Activated CD4-positive, alpha-beta T cell treated with anti-CD3 and anti-CD28 coated beads, Interleukin-2, amount 10 ng/mL, durations not matched to agents 7 days and 5 days (primary cell): ENCODE results near the gene DDX55. TPM values are rescaled to one million over a fixed set of nuclear protein-coding genes. Genes with fewer than 3 reads are reported as not detected.
"Not testable (repeated sequence)": the region's sequence is repeated elsewhere in the genome, so short reads cannot be mapped to it uniquely, and the experiment has no call there.

ENCODE experiments used
- CTCF ChIA-PET: fragments of 350-600 bp; sonication (Branson Sonifier 250); formaldehyde crosslinking; loops from one replicate; lab custom pipeline; 2021; ENCODE audit warnings: antibody characterized with exemption; lab: Charles Lee
- POLR2A ChIA-PET: fragments of 350-600 bp; sonication (Branson Sonifier 250); formaldehyde crosslinking; loops from one replicate; lab custom pipeline; 2021; ENCODE audit warnings: antibody characterized with exemption; lab: Charles Lee
- DNase-seq: peaks from one replicate; pipeline ENCODE4 v3.0.0-alpha.2; 2020
- H3K27ac Mint-ChIP-seq: one replicate; pipeline ENCODE4 v1.8.0; 2021; ENCODE audit warnings: mild to moderate bottlenecking, moderate library complexity, mixed read lengths
- H3K27me3 Mint-ChIP-seq: one replicate; pipeline ENCODE4 v1.8.0; 2021; ENCODE audit warnings: mixed read lengths
- H3K36me3 Mint-ChIP-seq: one replicate; pipeline ENCODE4 v1.8.0; 2021; ENCODE audit warnings: low read depth, mixed read lengths
- H3K4me1 Mint-ChIP-seq: one replicate; pipeline ENCODE4 v1.8.0; 2021; ENCODE audit warnings: mixed read lengths
- H3K4me3 Mint-ChIP-seq: one replicate; pipeline ENCODE4 v1.8.0; 2021; ENCODE audit warnings: mild to moderate bottlenecking, moderate library complexity, mixed read lengths
- H3K9me3 Mint-ChIP-seq: one replicate; pipeline ENCODE4 v1.8.0; 2021; ENCODE audit warnings: mixed read lengths
- total RNA-seq, 2 experiments: library from RNA; stranded (reverse); gene quantifications; one replicate each; pipeline ENCODE4 v1.2.3, GENCODE V29; 2021

DDX55 gene, protein sequence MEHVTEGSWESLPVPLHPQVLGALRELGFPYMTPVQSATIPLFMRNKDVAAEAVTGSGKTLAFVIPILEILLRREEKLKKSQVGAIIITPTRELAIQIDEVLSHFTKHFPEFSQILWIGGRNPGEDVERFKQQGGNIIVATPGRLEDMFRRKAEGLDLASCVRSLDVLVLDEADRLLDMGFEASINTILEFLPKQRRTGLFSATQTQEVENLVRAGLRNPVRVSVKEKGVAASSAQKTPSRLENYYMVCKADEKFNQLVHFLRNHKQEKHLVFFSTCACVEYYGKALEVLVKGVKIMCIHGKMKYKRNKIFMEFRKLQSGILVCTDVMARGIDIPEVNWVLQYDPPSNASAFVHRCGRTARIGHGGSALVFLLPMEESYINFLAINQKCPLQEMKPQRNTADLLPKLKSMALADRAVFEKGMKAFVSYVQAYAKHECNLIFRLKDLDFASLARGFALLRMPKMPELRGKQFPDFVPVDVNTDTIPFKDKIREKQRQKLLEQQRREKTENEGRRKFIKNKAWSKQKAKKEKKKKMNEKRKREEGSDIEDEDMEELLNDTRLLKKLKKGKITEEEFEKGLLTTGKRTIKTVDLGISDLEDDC
- 10 to 100 TPM; 35.9 to 38.3 TPM for total RNA-seq

DNA sequence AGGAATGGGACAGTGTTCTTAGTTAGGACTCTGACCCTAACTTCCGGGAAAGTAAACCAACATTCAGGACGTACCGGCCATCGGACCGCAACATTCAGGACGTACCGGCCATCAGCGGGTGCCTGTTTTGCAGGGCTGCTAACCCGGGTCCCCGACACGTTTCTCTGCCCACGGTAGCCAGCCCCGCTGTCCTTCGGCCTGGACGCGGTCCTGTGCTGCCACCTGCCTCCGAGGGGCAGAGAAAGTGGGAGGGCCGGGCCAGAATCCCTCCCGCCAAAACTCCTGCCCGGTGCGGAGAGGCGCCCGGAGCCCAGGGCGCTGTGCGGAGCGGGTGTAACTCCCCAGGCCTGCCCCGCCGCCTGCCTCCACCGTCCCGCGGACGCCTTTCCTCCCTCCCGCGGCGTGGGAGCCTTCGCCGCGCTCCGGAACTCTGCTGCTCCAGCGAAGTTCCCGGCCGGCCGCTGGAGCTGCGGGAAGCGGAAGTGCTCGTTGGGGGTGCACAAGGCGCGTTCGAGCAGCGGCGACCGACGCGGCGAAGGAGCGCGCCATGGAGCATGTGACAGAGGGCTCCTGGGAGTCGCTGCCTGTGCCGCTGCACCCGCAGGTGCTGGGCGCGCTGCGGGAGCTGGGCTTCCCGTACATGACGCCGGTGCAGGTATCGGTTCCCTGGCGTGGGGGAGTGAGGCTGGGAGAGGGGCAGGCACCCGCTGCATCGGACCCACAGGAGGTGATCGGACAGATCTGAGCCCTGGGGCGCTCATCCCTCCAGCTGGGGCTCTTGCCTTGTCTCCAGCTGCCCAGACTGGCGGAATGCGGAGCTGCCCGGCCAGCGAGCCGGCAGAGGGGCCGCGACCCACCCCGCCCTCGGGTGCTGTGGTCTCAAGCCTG is at the start of gene DDX55:
Gene DDX55 (plus strand): TSS at position 498 of the 888 bp plus-strand sequence. CDS start 50 bp downstream, at position 548.
- Mint-ChIP-seq H3K27me3 (no peaks in the 10 kb centered on the region), H3K9me3 (no peaks in the 10 kb centered on the region), H3K27ac (peak within 1 kb of the TSS; percentile 86), H3K4me1 (peaks cover 47% of the 10 kb centered on the region), H3K36me3 (peaks cover 39% of the 10 kb centered on the region), H3K4me3 (peak within 1 kb of the TSS; percentile 80)
- ChIA-PET CTCF (interaction anchor here (0.5 to 2.5 kb wide), 12 partner anchors 10 to 1021 kb away, joined by 3 to 10 read pairs (median 4); no protein-coding TSS in a partner anchor), POLR2A (interaction anchor here (0.6 kb wide), 1 partner anchor 259 kb away, joined by 3 read pairs; no protein-coding TSS in a partner anchor)
- peak; percentile 87 for DNase-seq

DNA sequence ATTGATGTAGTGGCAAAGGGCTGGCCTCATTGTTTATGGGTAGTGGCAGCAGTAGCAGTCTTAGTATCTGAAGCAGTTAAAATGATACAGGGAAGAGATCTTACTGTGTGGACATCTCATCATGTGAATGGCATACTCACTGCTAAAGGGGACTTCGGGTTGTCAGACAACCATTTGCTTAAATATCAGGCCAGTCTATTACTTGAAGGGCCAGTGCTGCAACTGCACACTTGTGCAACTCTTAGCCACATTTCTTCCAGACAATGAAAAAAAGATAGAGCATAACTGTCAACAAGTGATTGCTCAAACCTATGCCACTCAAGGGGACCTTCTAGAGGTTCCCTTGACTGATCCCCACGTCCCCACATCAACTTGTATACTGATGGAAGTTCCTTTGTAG is 47.8 kb upstream of the DDX55 start:
- H3K9me3 Mint-ChIP-seq, POLR2A ChIA-PET, H3K4me1 Mint-ChIP-seq, DNase-seq, CTCF ChIA-PET, H3K36me3 Mint-ChIP-seq, H3K27ac Mint-ChIP-seq, H3K4me3 Mint-ChIP-seq, H3K27me3 Mint-ChIP-seq: not testable (repeated sequence)

DNA sequence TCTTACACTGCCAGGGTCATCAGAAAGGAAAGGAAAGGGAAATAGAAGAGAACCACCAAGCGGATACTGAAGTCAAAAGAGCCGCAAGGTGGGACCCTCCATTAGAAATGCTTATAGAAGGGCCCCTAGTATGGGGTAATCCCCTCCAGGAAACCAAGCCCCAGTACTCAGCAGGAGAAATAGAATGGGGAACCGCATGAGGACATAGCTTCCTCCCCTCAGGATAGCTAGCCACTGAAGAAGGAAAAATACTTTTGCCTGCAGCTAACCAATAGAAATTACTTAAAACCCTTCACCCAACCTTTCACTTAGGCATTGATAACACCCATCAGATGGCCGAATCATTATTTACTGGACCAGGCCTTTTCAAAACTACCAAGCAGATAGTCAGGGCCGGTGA is 47.1 kb upstream of the DDX55 start:
- H3K9me3 Mint-ChIP-seq, H3K27ac Mint-ChIP-seq, CTCF ChIA-PET, H3K4me3 Mint-ChIP-seq, POLR2A ChIA-PET, H3K36me3 Mint-ChIP-seq, DNase-seq, H3K4me1 Mint-ChIP-seq, H3K27me3 Mint-ChIP-seq: not testable (repeated sequence)

DNA sequence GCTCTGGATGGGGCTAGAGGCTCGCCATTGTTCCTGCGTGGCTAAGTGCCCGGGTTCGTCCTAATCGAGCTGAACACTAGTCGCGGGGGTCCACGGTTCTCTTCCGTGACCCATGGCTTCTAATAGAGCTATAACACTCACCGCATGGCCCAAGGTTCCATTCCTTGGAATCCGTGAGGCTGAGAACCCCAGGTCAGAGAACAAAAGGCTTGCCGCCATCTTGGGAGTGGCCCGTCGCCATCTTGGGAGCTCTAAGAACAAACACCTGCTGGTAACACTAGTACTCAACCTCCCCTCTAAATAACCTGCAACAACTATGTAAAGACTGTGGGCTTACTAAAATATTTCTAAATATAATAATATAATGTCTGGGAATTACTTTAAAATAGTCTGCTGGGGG is 43.4 kb upstream of the DDX55 start:
- H3K36me3 Mint-ChIP-seq, POLR2A ChIA-PET, DNase-seq, H3K9me3 Mint-ChIP-seq, H3K4me1 Mint-ChIP-seq, H3K4me3 Mint-ChIP-seq, H3K27me3 Mint-ChIP-seq, H3K27ac Mint-ChIP-seq: not testable (repeated sequence)
- CTCF ChIA-PET, result interaction anchor here (0.6 kb wide), 1 partner anchor 838 kb away, joined by 3 read pairs; no protein-coding TSS in a partner anchor

DNA sequence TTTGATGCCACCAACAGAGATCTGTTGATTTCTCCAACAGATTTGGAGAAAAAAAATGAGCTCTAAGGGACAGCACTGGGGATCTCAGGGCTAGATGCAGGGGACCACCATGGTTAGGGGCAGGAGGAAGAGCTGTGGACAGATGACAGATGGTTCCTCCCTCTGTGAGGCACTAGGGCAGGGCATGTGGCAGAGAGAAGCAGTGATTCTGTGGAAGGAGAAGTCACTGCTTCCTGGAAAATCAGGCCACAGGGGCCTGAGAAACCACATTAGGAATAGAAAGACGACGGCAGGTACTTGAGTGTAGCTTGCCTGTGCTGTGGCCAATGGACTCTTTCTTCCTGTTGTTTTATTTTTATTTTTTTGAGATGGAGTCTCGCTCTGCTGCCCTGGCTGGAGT is 42.4 kb upstream of the DDX55 start:
- no peak overlapping the region for H3K27ac Mint-ChIP-seq
- H3K4me1 Mint-ChIP-seq, result peaks cover 6% of the 10 kb centered on the region
- DNase-seq, result no peak
- H3K9me3 Mint-ChIP-seq, result no peaks in the 10 kb centered on the region
- no peaks in the 10 kb centered on the region for H3K36me3 Mint-ChIP-seq
- no peak overlapping the region for H3K4me3 Mint-ChIP-seq
- CTCF ChIA-PET, result interaction anchor here (0.6 to 0.7 kb wide), 4 partner anchors 13 to 720 kb away, joined by 3 to 4 read pairs (median 4); no protein-coding TSS in a partner anchor
- POLR2A ChIA-PET, result no interaction called here
- H3K27me3 Mint-ChIP-seq, result no peaks in the 10 kb centered on the region

DNA sequence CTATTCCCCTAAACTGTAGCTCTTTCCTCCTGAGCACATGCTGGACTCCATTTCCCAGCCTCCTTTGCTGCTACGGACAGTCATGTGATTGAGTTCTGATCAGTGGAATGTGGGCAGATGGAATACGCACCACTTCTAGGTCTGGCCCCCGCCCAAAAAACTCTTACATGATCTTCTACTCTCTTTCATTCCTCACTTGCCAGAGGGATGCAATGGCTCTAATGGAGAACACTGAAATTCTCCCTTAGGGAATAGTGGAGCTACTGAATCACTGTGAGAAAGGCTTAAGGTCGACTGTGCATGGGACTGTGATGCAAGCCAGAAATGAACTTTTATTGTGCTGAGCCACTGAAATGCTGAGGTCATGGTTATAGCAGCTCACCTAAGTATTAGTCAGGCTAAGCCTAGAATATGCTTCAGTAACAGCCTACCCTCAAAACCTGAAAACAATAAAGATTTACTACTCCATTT is 30.5 kb upstream of the DDX55 start:
- Mint-ChIP-seq H3K27ac (no peak overlapping the region), H3K36me3 (no peaks in the 10 kb centered on the region), H3K4me3 (no peak overlapping the region), H3K27me3 (peaks cover 1% of the 10 kb centered on the region), H3K4me1 (peaks cover 12% of the 10 kb centered on the region), H3K9me3 (no peaks in the 10 kb centered on the region)
- ChIA-PET POLR2A (no interaction called here), CTCF (interaction anchor here (1.3 to 1.8 kb wide), 2 partner anchors 12 to 274 kb away, joined by 3 to 6 read pairs; no protein-coding TSS in a partner anchor)
- no peak for DNase-seq

DNA sequence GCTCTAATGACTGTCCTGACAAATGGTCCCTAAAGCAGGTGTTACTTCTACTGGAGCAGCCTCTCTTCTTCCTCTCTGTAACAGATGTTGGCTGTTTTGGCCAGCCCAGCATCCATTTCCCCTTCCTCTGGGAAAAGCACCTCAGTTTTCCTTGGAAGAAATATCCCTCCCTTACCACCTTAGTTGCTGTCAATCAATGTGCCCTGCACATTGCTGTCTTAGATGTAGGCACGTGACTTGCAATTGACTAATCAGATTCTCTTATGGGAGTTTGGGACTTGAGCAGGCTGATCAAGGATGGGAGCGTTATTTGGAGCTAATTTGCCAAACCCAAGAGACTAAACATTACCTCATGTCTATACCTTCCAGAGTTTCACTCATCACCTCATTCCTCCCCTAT is 29.5 kb upstream of the DDX55 start:
- ChIA-PET CTCF (interaction anchor here (0.6 to 0.9 kb wide), 2 partner anchors 11 to 13 kb away, joined by 3 to 4 read pairs; no protein-coding TSS in a partner anchor), POLR2A (no interaction called here)
- Mint-ChIP-seq H3K27me3 (peaks cover 1% of the 10 kb centered on the region), H3K4me3 (no peak overlapping the region), H3K4me1 (peaks cover 12% of the 10 kb centered on the region), H3K36me3 (no peaks in the 10 kb centered on the region), H3K9me3 (no peaks in the 10 kb centered on the region), H3K27ac (no peak overlapping the region)
- no peak for DNase-seq

DNA sequence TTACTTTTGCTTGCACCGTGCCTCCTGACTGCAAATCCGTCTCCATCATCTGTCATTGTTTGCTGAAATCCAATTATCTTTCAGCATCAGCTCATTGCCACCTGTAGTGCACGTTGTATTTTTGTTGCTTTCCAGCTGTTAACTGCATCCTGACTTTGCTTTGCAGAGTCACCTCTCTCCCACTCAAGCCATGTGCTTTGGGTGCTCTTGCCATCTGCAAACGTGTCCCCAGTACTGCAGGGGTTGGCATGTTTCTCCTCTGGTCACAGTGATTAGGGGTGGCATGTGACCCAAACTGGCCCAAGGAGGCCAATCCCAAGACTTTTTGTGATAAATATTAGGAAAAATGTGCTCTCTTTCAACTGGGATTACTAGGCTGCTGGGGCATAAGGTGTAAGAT is 28.0 kb upstream of the DDX55 start:
- Mint-ChIP-seq H3K9me3 (no peaks in the 10 kb centered on the region), H3K36me3 (no peaks in the 10 kb centered on the region), H3K27ac (no peak overlapping the region), H3K27me3 (peaks cover 1% of the 10 kb centered on the region), H3K4me3 (no peak overlapping the region), H3K4me1 (peaks cover 12% of the 10 kb centered on the region)
- ChIA-PET POLR2A (no interaction called here), CTCF (interaction anchor here (0.8 kb wide), 1 partner anchor 459 kb away, joined by 6 read pairs; no protein-coding TSS in a partner anchor)
- no peak for DNase-seq

DNA sequence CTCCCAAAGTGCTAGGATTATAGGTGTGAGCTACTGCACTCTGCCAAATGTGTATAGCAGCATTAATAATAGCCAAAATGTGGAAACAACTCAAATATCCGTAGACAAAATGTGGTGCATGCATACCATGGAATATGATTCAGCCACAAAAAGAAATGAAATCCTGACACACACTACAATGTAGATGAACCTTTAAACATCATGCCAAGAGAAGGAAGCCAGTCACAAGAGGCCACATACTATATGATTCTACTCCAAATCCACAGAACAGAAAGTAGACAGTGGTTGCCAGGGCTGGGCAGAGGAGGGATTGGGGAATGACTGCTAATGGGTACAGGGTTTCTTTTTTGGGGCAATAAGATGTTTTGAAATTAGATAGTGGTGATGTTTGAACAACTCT is 25.3 kb upstream of the DDX55 start:
- POLR2A ChIA-PET, result no interaction called here
- H3K9me3 Mint-ChIP-seq, result no peaks in the 10 kb centered on the region
- no peaks in the 10 kb centered on the region for H3K36me3 Mint-ChIP-seq
- H3K27me3 Mint-ChIP-seq, result no peaks in the 10 kb centered on the region
- H3K4me3 Mint-ChIP-seq, result no peak overlapping the region
- CTCF ChIA-PET, result no interaction called here
- H3K4me1 Mint-ChIP-seq, result peaks cover 1% of the 10 kb centered on the region
- DNase-seq, result no peak
- H3K27ac Mint-ChIP-seq, result no peak overlapping the region

DNA sequence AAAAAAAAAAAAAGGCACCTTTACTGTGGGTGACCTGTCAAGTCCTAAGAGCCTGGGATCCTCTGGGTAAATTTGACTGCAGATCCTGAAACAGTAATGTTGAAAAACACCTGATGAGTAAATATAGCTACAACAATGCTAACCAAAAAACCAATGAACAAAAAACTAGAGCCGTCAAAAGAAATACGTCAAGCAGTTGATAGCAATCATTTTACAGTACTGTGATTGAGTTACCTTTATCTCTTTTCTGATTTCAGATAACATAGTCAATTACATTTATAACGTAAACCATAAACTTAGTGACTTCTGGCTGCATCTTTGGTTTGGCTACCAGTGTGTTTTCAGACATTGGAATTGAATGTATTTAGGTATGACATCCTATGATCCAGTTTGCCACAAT is 23.7 kb upstream of the DDX55 start:
- CTCF ChIA-PET, result interaction anchor here (0.7 kb wide), 1 partner anchor 779 kb away, joined by 3 read pairs; no protein-coding TSS in a partner anchor

DNA sequence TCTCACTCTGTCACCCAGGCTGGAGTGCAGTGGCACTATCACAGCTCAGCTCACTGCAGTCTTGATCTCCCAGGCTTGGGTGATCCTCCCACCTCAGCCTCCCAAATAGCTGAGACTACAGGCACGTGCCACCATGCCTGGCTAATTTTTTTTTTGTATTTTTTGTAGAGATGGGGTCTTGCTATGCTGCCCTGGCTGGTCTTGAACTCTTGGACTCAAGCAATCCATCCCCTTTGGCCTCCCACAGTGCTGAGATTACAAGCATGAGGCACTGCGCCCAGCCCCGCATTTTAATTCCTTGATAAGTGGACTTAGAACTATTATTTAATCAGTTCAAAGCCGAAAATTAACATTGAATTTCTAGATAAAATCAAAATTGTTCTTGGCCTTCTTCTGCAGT is 23.1 kb upstream of the DDX55 start:
- POLR2A ChIA-PET, H3K27me3 Mint-ChIP-seq, H3K36me3 Mint-ChIP-seq, H3K9me3 Mint-ChIP-seq, H3K4me3 Mint-ChIP-seq, H3K27ac Mint-ChIP-seq, DNase-seq: not testable (repeated sequence)
- peaks cover 15% of the 10 kb centered on the region for H3K4me1 Mint-ChIP-seq
- CTCF ChIA-PET, result interaction anchor here (0.7 kb wide), 1 partner anchor 779 kb away, joined by 3 read pairs; no protein-coding TSS in a partner anchor

More for the DNA sequence above, 23.7 kb upstream of the DDX55 start:
- H3K4me1 Mint-ChIP-seq, result peaks cover 14% of the 10 kb centered on the region
- no peak overlapping the region for H3K4me3 Mint-ChIP-seq
- H3K27ac Mint-ChIP-seq, result no peak overlapping the region
- POLR2A ChIA-PET, result no interaction called here
- no peak for DNase-seq
- H3K9me3 Mint-ChIP-seq, result no peaks in the 10 kb centered on the region
- no peaks in the 10 kb centered on the region for H3K27me3 Mint-ChIP-seq
- H3K36me3 Mint-ChIP-seq, result no peaks in the 10 kb centered on the region

DNA sequence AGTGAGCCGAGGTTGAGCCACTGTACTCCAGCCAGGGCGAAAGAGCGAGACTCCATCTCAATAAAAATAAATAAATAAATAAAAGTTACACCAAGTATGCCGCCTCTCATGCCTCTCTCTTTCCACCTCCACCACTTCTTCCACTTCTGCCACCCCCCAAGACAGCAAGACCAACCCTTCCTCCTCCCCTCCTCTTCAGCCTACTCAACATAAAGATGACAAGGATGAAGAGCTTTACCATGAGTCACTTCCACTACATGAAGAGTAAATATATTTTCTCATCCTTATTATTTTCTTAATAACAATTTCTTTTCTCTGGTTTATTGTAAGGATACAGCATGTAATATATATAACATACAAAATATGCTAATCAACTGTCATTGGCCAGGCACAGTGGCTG is 21.1 kb upstream of the DDX55 start:
- H3K4me1 Mint-ChIP-seq, result peaks cover 23% of the 10 kb centered on the region
- peaks cover 2% of the 10 kb centered on the region for H3K36me3 Mint-ChIP-seq
- H3K4me3 Mint-ChIP-seq, result no peak overlapping the region
- POLR2A ChIA-PET, result interaction anchor here (0.6 kb wide), 1 partner anchor 302 kb away, joined by 5 read pairs; no protein-coding TSS in a partner anchor
- no peaks in the 10 kb centered on the region for H3K27me3 Mint-ChIP-seq
- no peaks in the 10 kb centered on the region for H3K9me3 Mint-ChIP-seq
- H3K27ac Mint-ChIP-seq, result no peak overlapping the region
- CTCF ChIA-PET, result no interaction called here
- no peak for DNase-seq
